SK-N-SH (cell line): ENCODE measurements around the gene ZSWIM3. TPM values are rescaled to one million over a fixed set of nuclear protein-coding genes. Genes with fewer than 3 reads are reported as not detected.

Experiments
- CTCF ChIA-PET: fragments of 300-600, 350-600 bp; formaldehyde crosslinking; extraction: SDS; loops from one replicate; lab custom pipeline; 2021; lab: Yijun Ruan, JAX
- POLR2A ChIA-PET: fragments of 350-600 bp; sonication (Branson Sonifier 250); formaldehyde crosslinking; extraction: SDS; loops from one replicate; lab custom pipeline; 2020; ENCODE audit warnings: antibody characterized with exemption, inconsistent platforms; lab: Yijun Ruan, JAX
- DNase-seq: peaks from one replicate; pipeline ENCODE4 v3.0.0; 2012
- H2AFZ ChIP-seq: fragments of 200-600 bp; sonication (generic); 2 replicates; pipeline ENCODE4 v1.8.1; 2016; ENCODE audit warnings: antibody characterized with exemption, mild to moderate bottlenecking, low read depth
- H3F3A ChIP-seq: fragments of 200-600 bp; sonication (generic); replicated peaks from 2 replicates; pipeline ENCODE3; 2016; ENCODE audit warnings: antibody characterized with exemption, mild to moderate bottlenecking; ENCODE audit not compliant: insufficient read depth
- H3K27ac ChIP-seq, 2 experiments: fragments of 200-500 bp in 1 of 2; fragments of 200-600 bp in 1 of 2; sonication (Bioruptor generic) in 1 of 2; sonication (generic), shearing (Covaris generic) in 1 of 2; 2 replicates each; pipeline versions ENCODE4 v1.5.1 to v1.6.1; 2014 to 2016; ENCODE audit warnings: low read depth in 2 of 2, inconsistent platforms in 1 of 2, low read length in 1 of 2, mild to moderate bottlenecking in 1 of 2, mixed read lengths in 1 of 2
- H3K27me3 ChIP-seq: fragments of 200-600 bp; sonication (generic), shearing (Covaris generic); 2 replicates; pipeline ENCODE4 v1.6.1; 2016; ENCODE audit warnings: mixed run types; ENCODE audit not compliant: insufficient read depth
- H3K36me3 ChIP-seq, 2 experiments: fragments of 200-500 bp in 1 of 2; fragments of 200-600 bp in 1 of 2; sonication (Bioruptor generic) in 1 of 2; sonication (generic) in 1 of 2; replicated peaks in 1 of 2; 2 replicates each; pipeline versions ENCODE3 to v1.5.1; 2014 to 2016; ENCODE audit warnings: low read length in 1 of 2, mild to moderate bottlenecking in 1 of 2; ENCODE audit not compliant: insufficient read depth in 2 of 2, control insufficient read depth in 1 of 2
- H3K4me1 ChIP-seq, 2 experiments: fragments of 200-500 bp in 1 of 2; fragments of 200-600 bp in 1 of 2; sonication (Bioruptor generic) in 1 of 2; sonication (generic), shearing (Covaris generic) in 1 of 2; 2 replicates each; pipeline versions ENCODE4 v1.5.1 to v1.6.1; 2014 to 2016; ENCODE audit warnings: low read depth in 1 of 2, low read length in 1 of 2, mixed run types in 1 of 2; ENCODE audit not compliant: insufficient read depth in 2 of 2, control insufficient read depth in 1 of 2
- H3K4me2 ChIP-seq: fragments of 200-600 bp; sonication (generic), shearing (Covaris generic); 2 replicates; pipeline ENCODE4 v1.6.1; 2017; ENCODE audit warnings: mixed run types
- H3K4me3 ChIP-seq, 2 experiments: fragments of 200-500 bp in 1 of 2; fragments of 200-600 bp in 1 of 2; sonication (Bioruptor generic) in 1 of 2; sonication (generic), shearing (Covaris generic) in 1 of 2; 2 replicates each; pipeline versions ENCODE4 v1.5.1 to v1.8.1; 2014 to 2016; ENCODE audit warnings: low read depth in 2 of 2, inconsistent platforms in 1 of 2, low read length in 1 of 2, mild to moderate bottlenecking in 1 of 2, mixed read lengths in 1 of 2, moderate library complexity in 1 of 2
- H3K79me2 ChIP-seq: fragments of 200-600 bp; sonication (generic); 2 replicates; pipeline ENCODE4 v1.8.1; 2017; ENCODE audit warnings: mild to moderate bottlenecking; ENCODE audit not compliant: insufficient read depth
- H3K9ac ChIP-seq: fragments of 200-600 bp; sonication (generic); 2 replicates; pipeline ENCODE4 v1.6.1; 2017; ENCODE audit warnings: mixed run types
- H3K9me2 ChIP-seq: fragments of 200-600 bp; sonication (generic); 2 replicates; pipeline ENCODE4 v1.6.1; 2017; ENCODE audit warnings: mixed run types
- H3K9me3 ChIP-seq: fragments of 200-600 bp; sonication (generic); 2 replicates; pipeline ENCODE4 v1.6.1; 2017; ENCODE audit warnings: mixed run types, mild to moderate bottlenecking, moderate library complexity
- H4K20me1 ChIP-seq: fragments of 200-600 bp; sonication (generic); 2 replicates; pipeline ENCODE4 v1.6.1; 2017; ENCODE audit warnings: mild to moderate bottlenecking, mixed run types; ENCODE audit not compliant: insufficient read depth
- CHD2 ChIP-seq: fragments of 150-350 bp; IDR thresholded peaks from 2 replicates; pipeline ENCODE4 v1.6.1; 2018; ENCODE audit warnings: low read length; ENCODE audit not compliant: partially characterized antibody
- EP300 ChIP-seq, 2 experiments: IDR thresholded peaks; 2 replicates each; pipeline versions ENCODE4 v1.4.0 to v1.6.1; 2012; ENCODE audit warnings: borderline replicate concordance in 1 of 2, low read depth in 1 of 2, low read length in 1 of 2
- EZH2phosphoT487 ChIP-seq: fragments of 200-600 bp; sonication (generic); IDR thresholded peaks from 2 replicates; pipeline ENCODE4 v1.6.1; 2017; ENCODE audit warnings: low read depth, mixed run types, mild to moderate bottlenecking, antibody characterized with exemption, moderate library complexity, borderline replicate concordance
- FOSL2 ChIP-seq: IDR thresholded peaks from 2 replicates; pipeline ENCODE4 v1.4.0; 2012; ENCODE audit warnings: low read depth, mild to moderate bottlenecking, moderate library complexity, borderline replicate concordance
- FOXM1 ChIP-seq: IDR thresholded peaks from 2 replicates; pipeline ENCODE4 v1.4.0; 2012; ENCODE audit warnings: low read depth, mild to moderate bottlenecking
- GABPA ChIP-seq: IDR thresholded peaks from 2 replicates; pipeline ENCODE4 v1.4.0; 2012; ENCODE audit warnings: low read depth, mild to moderate bottlenecking
- GATA2 ChIP-seq: sonication (generic); formaldehyde crosslinking; IDR thresholded peaks from 2 replicates; pipeline ENCODE4 v1.5.0; 2020; ENCODE audit warnings: mild to moderate bottlenecking, missing genetic modification reagents
- IRF3 ChIP-seq: fragments of 150-350 bp; IDR thresholded peaks from 2 replicates; pipeline ENCODE4 v1.6.1; 2016; ENCODE audit warnings: mild to moderate bottlenecking, low read depth, low read length
- MXI1 ChIP-seq: IDR thresholded peaks from 2 replicates; pipeline ENCODE4 v1.6.1; 2012; ENCODE audit warnings: mild to moderate bottlenecking, low read depth, low read length, improper control_type of control experiment
- NFIC ChIP-seq: IDR thresholded peaks from 2 replicates; pipeline ENCODE4 v1.4.0; 2012; ENCODE audit warnings: borderline replicate concordance
- POLR2AphosphoS5 ChIP-seq: IDR thresholded peaks from 2 replicates; pipeline ENCODE4 v1.6.1; 2012; ENCODE audit warnings: low read depth, low read length
- RAD21 ChIP-seq: IDR thresholded peaks from 2 replicates; pipeline ENCODE4 v1.6.1; 2012; ENCODE audit warnings: mild to moderate bottlenecking, low read length
- RFX5 ChIP-seq: IDR thresholded peaks from 2 replicates; pipeline ENCODE4 v1.6.1; 2012; ENCODE audit warnings: mild to moderate bottlenecking, improper control_type of control experiment, low read length
- RXRA ChIP-seq: IDR thresholded peaks from 2 replicates; pipeline ENCODE4 v1.4.0; 2012; ENCODE audit warnings: low read depth, mild to moderate bottlenecking, borderline replicate concordance
- SIN3A ChIP-seq: IDR thresholded peaks from 2 replicates; pipeline ENCODE4 v1.6.1; 2012; ENCODE audit warnings: low read depth, mild to moderate bottlenecking, low read length, moderate library complexity, borderline replicate concordance
- SMC3 ChIP-seq: IDR thresholded peaks from 2 replicates; pipeline ENCODE4 v1.6.1; 2012; ENCODE audit warnings: low read depth, low read length, improper control_type of control experiment
- TEAD4 ChIP-seq: IDR thresholded peaks from 2 replicates; pipeline ENCODE4 v1.4.0; 2012; ENCODE audit warnings: mild to moderate bottlenecking, borderline replicate concordance; ENCODE audit not compliant: insufficient read depth
- USF2 ChIP-seq: fragments of 150-350 bp; IDR thresholded peaks from 2 replicates; pipeline ENCODE4 v1.6.1; 2017; ENCODE audit warnings: antibody characterized with exemption, low read length, low read depth, borderline replicate concordance
- WGBS: methylation state at CpG from one replicate; pipeline ENCODE4 v1.1.6; 2017; ENCODE audit warnings: low lambda C conversion rate; 5-methylcytosine and 5-hydroxymethylcytosine counted together
- polyA plus RNA-seq, 3 experiments: library from polyadenylated mRNA; depleted of rRNA; stranded (reverse); fragments of >200 nt; gene quantifications; 2 replicates each; pipeline ENCODE4 v1.2.3, GENCODE V29; 2012
- TF ChIP-seq, protein P1 (sequence below): IDR thresholded peaks from 2 replicates; pipeline ENCODE4 v1.4.0; 2012; ENCODE audit warnings: low read depth

The ZSWIM3 gene
- polyA plus RNA-seq, 1 of the 3 experiments (the other 2 are of a cell fraction), result 2.3 TPM

DNA sequence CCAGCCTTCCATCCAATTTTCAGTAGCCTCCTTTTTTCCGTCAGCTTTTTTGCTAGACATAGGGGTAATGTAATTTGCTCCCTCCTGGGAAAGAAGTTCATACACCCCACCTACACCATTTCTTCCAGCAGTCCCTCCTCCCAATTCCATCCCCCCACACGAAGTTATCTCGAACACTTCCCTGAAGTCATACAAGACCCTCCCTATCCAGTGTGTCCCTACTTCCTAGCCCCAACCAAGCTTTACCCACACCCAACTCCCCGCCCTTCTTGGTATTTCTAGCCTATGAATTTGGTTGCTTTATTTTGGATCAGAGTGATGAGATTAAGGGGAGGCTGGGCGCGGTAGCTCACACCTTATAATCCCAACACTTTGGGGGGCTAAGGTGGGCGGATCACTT, 43.9 kb upstream of the ZSWIM3 start (continued):
- no peak for TF ChIP-seq IRF3

DNA sequence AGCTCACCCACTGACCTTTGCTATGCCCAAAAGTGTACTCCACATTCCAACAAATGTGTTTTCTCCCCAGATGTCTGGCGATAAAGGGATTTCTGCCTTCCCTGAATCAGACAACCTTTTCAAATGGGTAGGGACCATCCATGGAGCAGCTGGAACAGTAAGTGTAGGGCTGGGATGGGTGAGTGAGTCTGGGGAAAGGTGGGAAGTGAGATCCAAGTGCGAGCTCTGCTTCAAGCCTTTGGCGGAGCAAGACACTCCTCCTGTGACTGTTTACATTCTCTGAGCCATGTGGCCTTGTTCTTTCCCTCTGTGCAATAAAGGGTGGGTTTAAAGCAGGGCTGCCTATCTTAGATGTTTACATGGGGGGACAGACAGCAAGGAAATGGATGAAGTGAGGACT, 43.1 kb upstream of the ZSWIM3 start:
- WGBS, result 99% methylated on average over 3 of the region's 3 CpGs
- Histone ChIP-seq H3K27me3 (no peaks in the 10 kb centered on the region), H3K4me3 (no peak overlapping the region), H3K79me2 (peaks cover 33% of the 10 kb centered on the region), H3K9me2 (no peaks in the 10 kb centered on the region), H4K20me1 (no peaks in the 10 kb centered on the region), H3K9ac (no peak overlapping the region), H2AFZ (no peak overlapping the region), H3K36me3 (peaks cover 21 to 22% of the 10 kb centered on the region in 2 experiments), H3F3A (peaks cover 24% of the 10 kb centered on the region), H3K27ac (no peak overlapping the region), H3K9me3 (no peaks in the 10 kb centered on the region), H3K4me2 (no peak overlapping the region), H3K4me1 (peaks cover 0 to 11% of the 10 kb centered on the region in 2 experiments; a peak in 1 of 4 replicates)
- ChIA-PET POLR2A (interaction anchor here (1.7 kb wide), 1 partner anchor 19 kb away, joined by 4 read pairs; the partner anchor contains the start of gene SNX21), CTCF (interaction anchor here (1.1 to 2.4 kb wide), 3 partner anchors 15 to 67 kb away, joined by 3 to 13 read pairs (median 3); partner anchors contain the start of gene ZSWIM1)
- no peak for TF ChIP-seq RXRA
- TF ChIP-seq EZH2phosphoT487, result no peak
- TF ChIP-seq TEAD4, result no peak
- no peak for TF ChIP-seq RFX5
- TF ChIP-seq FOXM1, result no peak
- no peak for TF ChIP-seq POLR2AphosphoS5
- TF ChIP-seq FOSL2, result no peak
- TF ChIP-seq, protein P1, sequence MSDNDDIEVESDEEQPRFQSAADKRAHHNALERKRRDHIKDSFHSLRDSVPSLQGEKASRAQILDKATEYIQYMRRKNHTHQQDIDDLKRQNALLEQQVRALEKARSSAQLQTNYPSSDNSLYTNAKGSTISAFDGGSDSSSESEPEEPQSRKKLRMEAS, result no peak
- no peak for TF ChIP-seq EP300 (IDR thresholded peaks at IDR 0.05; ENCODE audit: borderline replicate concordance in 1 of 2, low read depth in 1 of 2, low read length in 1 of 2)
- no peak for TF ChIP-seq SIN3A
- TF ChIP-seq RAD21, result no peak
- TF ChIP-seq SMC3, result no peak
- TF ChIP-seq GABPA, result no peak
- TF ChIP-seq USF2, result no peak
- no peak for TF ChIP-seq MXI1
- TF ChIP-seq NFIC, result no peak
- TF ChIP-seq GATA2 (CRISPR knock-in tag), result no peak
- TF ChIP-seq CHD2, result no peak
- DNase-seq, result no peak
